GM21717 (cell line): ENCODE data around the gene SNX11.
"Not testable (repeated sequence)": the region's sequence is repeated elsewhere in the genome, so short reads cannot be mapped to it uniquely, and the experiment has no call there.

Experiments
- ATAC-seq: cut with Tn5 transposase; IDR thresholded peaks from one replicate; pipeline ENCODE4 v1.9.1; 2021; ENCODE audit warnings: mild to moderate bottlenecking, moderate library complexity; ENCODE audit not compliant: unreplicated experiment

Gene SNX11, protein sequence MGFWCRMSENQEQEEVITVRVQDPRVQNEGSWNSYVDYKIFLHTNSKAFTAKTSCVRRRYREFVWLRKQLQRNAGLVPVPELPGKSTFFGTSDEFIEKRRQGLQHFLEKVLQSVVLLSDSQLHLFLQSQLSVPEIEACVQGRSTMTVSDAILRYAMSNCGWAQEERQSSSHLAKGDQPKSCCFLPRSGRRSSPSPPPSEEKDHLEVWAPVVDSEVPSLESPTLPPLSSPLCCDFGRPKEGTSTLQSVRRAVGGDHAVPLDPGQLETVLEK

DNA sequence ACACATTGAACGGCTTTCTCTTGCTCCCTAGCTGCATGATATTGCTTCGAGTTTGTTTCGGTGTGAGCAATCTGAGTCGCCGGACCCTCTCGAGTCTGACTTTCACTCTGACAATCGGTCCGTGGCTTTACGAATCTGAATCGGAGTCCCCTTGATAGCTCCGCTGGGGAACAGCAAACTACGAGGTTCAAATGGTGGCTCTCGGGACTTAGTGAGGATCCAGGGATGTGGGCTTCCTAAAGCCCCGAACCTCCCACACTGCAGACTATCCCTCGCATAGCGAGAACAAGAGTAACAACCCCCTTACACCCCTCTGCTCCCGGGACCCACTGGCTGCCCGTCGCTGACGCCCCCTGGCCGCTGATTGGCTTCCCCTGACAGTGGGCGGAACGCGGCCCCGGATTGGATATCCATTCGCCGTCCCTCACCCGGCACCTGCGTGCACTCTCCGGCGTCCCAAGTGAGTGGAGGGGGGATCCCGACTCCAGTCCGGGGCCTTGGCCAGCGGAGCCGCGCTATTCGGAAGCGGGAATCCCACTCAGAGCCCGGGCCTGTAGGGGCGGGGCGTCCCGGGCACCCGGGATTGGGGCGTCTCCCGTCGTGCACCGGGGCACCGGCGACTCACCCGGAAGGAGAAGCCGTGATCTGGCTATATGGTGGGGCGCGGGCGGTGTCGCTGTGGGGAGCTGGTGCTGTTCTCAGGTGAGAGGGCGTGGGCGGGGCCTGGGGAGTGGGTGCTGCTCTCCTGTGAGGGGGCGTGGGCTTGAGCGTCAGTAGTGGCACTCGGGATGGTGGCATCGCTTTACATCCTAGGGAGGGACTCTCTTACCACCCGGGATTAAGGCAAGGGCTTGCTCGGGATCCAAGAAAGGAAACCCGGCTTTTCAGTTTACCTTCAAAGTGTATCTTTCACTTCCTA lies at the start of gene SNX11:
SNX11 (plus strand) TSS at position 630 of the 919 bp plus-strand sequence. CDS start 4,278 bp downstream, outside the sequence.
- ATAC-seq, result peak; percentile 70

DNA sequence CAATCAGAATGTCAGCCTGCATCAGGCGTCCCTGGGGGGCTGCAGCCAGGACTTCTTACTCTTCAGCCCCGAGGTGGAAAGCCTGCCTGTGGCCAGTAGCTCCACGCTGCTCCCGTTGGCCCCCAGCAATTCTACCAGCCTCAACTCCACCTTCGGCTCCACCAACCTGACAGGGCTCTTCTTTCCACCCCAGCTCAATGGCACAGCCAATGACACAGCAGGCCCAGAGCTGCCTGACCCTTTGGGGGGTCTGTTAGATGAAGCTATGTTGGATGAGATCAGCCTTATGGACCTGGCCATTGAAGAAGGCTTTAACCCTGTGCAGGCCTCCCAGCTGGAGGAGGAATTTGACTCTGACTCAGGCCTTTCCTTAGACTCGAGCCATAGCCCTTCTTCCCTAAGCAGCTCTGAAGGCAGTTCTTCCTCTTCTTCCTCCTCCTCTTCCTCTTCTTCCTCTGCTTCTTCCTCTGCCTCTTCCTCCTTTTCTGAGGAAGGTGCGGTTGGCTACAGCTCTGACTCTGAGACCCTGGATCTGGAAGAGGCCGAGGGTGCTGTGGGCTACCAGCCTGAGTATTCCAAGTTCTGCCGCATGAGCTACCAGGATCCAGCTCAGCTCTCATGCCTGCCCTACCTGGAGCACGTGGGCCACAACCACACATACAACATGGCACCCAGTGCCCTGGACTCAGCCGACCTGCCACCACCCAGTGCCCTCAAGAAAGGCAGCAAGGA lies 49.0 kb upstream of the SNX11 start:
- ATAC-seq, result no peak

DNA sequence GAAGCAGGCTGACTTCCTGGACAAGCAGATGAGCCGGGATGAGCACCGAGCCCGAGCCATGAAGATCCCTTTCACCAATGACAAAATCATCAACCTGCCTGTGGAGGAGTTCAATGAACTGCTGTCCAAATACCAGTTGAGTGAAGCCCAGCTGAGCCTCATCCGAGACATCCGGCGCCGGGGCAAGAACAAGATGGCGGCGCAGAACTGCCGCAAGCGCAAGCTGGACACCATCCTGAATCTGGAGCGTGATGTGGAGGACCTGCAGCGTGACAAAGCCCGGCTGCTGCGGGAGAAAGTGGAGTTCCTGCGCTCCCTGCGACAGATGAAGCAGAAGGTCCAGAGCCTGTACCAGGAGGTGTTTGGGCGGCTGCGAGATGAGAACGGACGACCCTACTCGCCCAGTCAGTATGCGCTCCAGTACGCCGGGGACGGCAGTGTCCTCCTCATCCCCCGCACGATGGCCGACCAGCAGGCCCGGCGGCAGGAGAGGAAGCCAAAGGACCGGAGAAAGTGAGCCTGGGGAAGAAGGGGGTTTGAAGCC lies 48.4 kb upstream of the SNX11 start:
- no peak for ATAC-seq

DNA sequence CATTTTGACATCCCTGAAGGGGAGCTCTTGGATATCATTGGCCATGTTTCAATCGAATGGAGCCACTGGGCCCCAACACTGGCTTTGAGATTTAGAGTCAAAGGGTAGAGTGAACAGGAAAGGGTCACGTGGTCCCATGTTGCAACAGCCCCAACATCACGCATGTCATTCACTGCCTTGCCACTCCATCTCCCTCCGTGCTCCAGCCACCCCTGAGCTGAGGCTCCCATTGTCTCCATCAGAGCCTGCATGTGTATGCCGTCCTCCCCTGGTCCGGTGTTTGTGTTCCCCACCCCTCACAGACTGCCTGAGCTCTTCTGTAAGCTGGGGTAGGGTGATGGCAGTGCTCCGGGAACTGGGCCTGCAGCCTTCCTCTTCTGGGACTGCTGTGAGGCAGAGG lies 47.3 kb upstream of the SNX11 start:
- ATAC-seq, result no peak

DNA sequence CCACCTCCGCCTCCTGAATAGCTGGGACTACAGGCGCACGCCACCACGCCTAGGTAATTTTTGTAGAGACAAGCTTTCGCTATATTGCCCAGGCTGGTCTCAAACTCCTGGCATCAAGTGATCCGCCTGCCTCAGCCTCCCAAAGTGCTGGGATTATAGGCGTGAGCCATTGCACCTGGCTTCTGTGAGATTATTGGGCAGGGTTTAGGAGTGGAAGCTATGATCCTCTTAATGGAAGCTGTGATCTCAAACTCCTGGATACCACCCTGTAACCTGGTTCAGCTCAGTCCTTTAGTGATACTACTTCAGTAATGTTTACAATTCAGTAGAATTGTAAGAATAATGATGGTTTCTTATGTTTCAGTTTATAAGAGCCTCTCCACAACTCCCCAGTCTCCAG lies 45.3 kb upstream of the SNX11 start:
- no peak for ATAC-seq

DNA sequence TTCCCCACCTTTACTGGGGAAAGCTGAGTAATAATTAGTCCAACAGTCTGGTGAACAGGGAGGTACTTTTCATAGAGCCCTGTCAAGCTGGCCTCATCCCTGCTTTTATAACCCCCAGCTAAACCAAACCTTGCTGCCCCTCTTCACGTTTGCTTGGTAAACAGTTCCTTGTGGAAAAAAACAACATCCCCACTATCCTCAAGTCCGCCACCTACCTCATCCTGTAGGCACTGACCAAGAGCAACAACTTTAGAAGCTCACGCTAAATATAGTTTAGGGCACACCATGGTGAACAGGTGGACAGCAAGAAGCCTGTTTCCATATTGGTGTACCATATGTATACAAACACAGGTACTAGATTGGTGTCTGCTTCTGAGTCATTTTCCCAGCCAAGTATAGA lies 42.9 kb upstream of the SNX11 start:
- ATAC-seq, result no peak

DNA sequence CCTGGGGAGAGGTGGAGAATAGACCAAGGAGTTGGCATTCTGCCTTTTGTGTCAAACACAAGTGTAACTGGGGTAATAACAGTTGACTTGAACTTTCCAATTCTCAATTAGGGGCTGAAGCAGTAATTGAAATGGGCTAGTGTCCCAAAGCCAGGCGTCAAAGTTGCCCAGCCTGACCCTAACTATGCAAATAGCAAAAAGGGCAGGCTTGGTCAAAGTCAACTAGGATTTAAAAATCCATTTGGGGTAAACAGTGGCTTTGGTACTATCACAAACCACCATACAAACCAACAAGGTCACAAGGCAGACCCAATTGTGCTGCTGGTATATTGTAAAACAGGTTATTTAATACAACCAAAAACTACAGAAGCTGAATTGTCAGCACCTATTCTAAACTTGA lies 41.4 kb upstream of the SNX11 start:
- ATAC-seq, result no peak

DNA sequence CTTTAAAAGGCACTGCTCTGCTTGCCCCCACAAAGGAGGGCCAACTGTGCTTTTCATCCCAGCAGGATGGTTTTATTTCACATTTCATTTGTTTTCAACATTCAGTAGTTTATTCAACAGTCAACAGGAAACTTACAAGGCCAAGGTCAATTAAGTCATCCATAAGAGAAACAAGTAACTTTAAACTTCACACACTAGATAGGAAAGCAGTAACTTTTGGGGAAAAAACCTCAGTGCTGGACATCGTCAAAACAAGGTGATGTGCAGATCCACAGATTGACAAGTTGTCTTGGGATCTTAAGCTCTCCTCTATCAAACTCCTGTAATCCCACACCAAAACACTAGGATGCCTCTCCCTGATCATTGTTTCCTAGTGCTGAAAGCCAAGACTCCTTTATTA lies 40.9 kb upstream of the SNX11 start:
- ATAC-seq, result no peak

DNA sequence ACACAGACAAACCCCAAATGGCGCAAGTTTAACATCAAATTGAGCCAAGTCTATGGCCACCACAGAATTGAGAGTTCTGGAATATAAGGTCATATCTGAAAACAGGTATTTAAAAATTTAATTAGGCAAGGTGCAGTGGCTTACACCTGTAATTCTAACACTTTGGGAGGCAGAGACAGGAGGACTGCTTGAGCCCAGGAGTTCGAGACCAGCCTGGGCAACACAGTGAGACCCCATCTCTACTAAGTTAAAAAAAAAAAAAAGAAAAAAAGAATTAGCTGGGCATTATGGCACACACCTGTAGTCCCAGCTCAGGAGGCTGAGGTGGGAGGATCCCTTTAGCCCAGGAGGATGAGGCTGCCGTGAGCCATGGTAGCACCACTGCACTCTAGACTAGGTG lies 40.3 kb upstream of the SNX11 start:
- ATAC-seq, result no peak

DNA sequence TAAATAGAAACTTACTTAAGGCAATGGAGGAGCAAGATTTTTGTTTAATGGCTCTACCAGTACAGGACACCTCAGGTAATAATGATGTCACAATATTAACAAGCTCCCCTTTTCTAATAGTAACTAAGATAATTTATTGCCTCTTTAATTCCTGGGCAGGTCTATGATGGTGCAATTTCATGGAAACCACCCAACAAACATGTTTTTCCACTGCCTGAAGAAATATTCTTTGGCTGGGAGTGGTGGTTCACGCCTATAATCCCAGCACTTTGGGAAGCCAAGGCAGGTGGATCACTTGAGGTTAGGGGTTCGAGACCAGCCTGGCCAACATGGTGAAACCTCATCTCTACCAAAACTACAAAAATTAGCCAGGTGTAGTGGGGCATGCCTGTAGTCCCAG lies 39.8 kb upstream of the SNX11 start:
- not testable (repeated sequence) for ATAC-seq

DNA sequence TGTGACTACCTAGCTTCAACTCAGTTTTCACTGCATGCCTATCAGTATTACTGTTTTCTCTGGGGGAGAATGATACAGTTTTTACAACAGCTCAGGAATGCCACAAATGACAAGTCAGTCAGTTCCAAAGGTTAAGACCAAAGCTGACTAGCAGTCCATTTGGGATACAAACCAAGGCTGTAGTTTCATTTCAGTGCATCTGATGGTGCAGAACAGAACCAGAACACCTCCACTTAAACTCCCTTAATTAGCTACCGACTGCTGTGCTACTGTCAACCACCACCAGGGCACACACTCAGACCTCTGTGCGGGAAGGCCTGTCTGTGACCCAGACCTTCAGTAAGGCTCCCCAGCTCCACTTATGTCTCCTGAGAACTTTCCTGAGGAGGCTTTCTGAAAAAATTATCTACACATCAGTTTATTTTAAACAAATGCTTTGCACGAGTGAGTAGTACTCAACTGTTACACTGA lies 39.0 kb upstream of the SNX11 start:
- ATAC-seq, result no peak

DNA sequence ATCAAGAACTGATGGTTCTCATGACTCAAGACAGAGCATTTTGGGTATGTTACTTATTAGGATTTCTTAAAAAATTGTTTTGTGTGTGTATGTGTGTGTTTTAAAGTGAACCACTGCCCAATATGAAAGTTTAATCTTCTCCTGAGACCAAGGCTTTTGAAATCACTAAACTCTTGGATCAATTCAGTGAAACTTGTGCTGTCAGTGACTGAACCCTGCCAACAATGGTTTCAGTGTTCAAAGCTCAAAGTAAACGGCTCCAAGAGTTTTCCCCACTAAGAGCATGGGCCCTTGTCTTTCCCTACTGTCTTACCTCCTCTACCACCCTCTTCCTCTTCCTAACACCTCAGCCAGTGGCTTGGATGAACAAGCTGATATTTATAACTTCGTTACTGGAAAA lies 37.4 kb upstream of the SNX11 start:
- ATAC-seq, result no peak

DNA sequence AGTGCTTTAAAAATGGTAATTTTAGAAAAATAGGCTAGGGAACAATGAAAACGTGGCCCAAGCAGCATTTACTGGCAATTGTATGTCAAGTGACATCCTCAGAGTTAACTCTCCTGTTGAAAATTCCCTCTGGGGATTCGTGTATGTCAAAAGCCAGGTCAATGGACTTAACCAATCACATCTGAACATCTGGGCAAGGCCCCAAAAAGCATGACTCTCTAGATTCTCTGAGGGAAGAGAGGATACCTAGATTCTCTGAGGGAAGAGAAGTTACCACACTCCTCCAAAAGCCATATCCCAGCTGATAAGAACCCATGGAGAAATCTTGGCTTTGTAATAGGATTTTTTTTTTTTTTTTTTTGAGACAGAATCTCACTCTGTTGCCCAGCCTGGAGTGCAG lies 35.9 kb upstream of the SNX11 start:
- ATAC-seq, result no peak

DNA sequence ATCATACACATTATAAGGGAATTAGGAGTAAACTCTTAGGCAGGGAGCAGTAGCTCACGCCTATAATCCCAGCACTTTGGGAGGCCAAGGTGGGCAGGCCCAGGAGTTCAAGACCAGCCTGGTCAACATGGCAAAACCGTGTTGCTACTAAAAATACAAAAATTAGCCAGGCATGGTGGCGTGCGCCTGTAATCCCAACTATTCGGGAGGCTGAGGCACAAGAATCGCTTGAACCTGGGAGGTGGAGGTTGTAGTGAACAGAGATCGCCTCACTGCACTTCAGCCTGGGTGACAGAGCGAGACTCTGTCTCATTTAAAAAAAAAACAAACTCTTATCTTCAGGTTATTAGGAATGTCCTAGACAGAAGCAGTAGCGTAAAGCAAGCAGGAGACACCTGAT lies 34.8 kb upstream of the SNX11 start:
- not testable (repeated sequence) for ATAC-seq

DNA sequence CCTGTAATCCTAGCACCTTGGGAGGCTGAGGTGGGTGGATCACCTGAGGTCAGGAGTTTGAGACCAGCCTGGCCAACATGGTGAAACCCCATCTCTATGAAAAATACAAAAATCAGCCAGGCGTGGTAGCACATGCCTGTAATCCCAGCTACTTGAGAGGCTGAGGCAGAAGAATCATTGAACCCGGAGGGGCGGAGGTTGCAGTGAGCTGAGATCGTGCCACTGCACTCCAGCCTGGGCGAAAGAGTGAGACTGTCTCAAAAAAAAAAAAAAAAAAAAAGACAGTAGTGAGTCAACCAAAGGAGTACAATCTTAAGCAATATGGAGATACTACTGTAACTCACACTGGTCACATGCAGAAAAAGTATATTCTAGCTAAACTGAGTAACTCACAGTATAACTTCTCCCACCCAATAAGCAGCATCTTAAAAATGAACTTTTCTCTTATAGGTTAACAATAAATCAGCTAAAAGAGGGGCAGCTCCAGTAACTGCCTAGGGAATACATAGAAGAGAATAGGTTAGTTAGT lies 33.9 kb upstream of the SNX11 start:
- ATAC-seq, result not testable (repeated sequence)

DNA sequence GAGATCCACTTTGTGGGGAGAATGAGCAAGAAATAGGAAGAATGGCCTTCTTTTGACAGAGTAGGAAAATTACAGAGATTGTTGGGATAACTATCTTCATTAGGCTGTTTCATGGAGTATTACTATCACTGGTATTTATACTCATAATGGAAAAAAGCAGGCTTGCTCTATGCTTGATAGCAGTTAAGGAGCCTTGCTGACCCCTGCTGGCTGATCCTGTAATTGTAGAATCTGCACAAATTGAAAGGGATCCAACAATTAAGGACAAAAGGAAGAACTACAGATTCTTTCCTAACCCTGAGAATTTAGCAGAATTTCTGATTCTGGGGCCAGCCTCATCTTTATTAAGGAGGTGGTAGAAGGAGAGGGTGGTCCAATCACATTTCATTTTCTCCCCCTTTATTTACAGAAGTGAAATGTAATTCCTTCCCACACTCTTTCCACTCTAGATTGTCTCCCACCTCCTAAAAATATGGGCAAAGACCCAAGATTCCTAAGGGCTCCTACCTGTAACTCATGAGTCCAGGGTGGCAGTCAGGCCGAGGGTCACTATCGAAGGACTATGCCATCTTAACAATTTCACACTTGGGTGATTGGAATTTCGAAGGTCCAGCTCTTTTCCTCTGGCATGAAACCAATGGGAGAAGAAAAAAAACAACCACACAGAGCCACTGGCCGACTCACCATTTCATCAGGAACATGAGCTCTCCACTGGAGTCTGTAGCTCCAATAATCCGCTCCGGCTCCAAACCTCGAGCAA lies 33.1 kb upstream of the SNX11 start:
- no peak for ATAC-seq

DNA sequence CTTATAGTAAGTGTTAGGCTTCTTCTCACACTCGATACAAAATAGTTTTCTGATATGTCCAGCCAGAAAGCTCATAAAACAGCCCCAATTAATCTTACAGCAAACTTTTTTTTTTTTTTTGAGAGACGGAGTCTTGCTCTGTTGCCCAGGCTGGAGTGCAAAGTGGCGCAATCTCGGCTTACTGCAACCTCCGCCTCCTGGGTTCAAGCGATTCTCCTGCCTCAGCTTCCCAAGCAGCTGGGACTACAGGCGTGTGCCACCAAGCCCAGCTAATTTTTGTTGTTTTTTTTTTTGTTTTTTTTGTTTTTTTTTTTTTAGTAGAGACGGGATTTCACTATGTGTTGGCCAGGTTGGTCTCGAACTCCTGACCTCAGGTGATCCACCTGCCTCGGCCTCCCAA lies 30.4 kb upstream of the SNX11 start:
- ATAC-seq, result not testable (repeated sequence)

DNA sequence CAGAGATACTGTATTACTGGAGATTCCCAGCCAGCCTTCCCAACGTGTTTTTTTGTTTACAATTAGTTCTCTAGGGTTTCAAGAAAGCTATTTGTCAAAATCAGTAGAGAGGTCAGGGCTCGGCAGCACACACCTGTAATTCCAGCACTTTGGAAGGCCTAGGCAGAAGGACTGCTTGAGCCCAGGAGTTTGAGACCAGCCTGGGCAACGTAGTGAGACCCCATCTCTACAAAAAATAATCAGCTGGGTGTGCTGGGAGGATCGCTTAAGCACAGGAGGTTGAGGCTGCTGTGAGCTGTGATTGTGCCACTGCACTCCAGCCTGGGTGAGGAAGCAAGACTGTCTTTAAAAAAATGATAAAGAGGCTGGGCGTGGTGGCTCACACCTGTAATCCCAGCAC lies 25.7 kb upstream of the SNX11 start:
- ATAC-seq, result no peak

DNA sequence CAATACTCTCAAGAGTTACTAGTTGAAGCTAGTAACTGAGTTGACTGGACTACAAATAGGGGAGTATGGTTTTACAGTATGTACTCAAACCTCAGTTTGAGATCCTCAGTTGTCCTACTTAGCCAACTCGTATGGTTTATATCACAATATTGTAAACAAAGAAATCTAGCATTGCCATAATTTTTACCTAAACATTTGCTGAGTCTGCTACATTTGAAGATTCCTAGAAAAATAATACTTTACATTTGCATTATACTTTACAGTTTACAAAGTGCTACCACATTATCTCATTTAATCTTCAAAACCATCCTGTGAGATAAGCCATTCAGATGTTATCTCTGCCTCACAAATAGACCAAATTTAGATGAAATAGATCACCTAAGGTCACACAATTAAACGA lies 22.6 kb upstream of the SNX11 start:
- no peak for ATAC-seq

DNA sequence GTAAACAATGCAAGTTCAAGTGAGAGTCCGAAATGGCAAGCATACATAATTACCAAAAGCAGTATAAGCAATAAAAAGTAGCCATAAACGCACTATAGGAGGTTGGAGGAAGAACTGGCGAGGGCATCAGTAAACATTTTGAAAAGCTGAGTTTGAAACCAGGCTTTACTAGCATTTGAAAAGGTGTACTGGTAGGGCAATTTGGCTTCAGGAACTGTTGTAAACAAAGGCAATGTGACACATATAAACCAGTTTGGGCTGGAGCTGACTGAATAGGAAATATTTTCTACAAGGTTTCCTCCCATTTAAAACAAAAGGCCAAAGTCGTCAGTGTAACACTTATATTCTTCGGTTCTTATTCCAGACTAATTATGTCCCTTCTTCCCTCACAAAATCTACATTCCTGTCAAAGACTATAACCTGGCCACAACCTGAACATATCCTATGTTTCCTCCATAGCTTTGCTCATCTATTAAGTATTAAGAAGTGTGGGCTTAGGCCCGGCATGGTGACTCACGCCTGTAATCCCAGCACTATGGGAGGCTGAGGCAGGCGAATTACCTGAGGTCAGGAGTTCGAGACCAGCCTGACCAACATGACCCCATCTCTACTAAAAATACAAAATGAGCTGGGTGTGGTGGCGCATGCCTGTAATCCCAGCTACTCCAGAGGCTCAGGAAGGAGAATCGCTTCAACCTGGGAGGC lies 14.1 kb upstream of the SNX11 start:
- no peak for ATAC-seq
